H1 (cell line): ENCODE measurements around the gene PROSER2. TPM values are rescaled to one million over a fixed set of nuclear protein-coding genes. Genes with fewer than 3 reads are reported as not detected.

Experiments
- ATF2 ChIP-seq: IDR thresholded peaks from 2 replicates; pipeline ENCODE4 v1.6.1; 2012; ENCODE audit warnings: low read length, inconsistent platforms
- polyA plus RNA-seq, 7 experiments: library from polyadenylated mRNA; depleted of rRNA in 3 of 7; stranded (reverse) in 5 of 7; unstranded in 2 of 7; fragments of >200 nt in 5 of 7; fragments of 200-250 nt in 2 of 7; gene quantifications; 1 replicate in 5 of 7; 2 replicates in 1 of 7; 4 replicates in 1 of 7; pipeline versions ENCODE4 v1.2.1 to v1.2.3, GENCODE V29; 2011 to 2013; ENCODE audit warnings: missing spikeins in 2 of 7, mixed read lengths in 2 of 7
- total RNA-seq: library from RNA; stranded (reverse); fragmentation: NEBNext Ultra II Directional; extraction: Animal tissue kit (Norgen Biotek cat#: 25700); gene quantifications from 2 replicates; pipeline ENCODE4 v1.2.1, GENCODE V29; 2021

PROSER2 gene
- total and polyA plus RNA-seq, 2 of the 8 experiments (the other 6 are each of a cell fraction or from before 2014, with no cell fraction given), result 3.9 to 13.7 TPM

GRCh38 chr10:11885437-11886137, 62.4 kb downstream of the PROSER2 start (continued):
- no peak for TF ChIP-seq ATF2
- TF ChIP-seq, all 59 proteins: peak for 0
